SU-DHL-6 (cell line): ENCODE measurements around the gene CAGE1.

Experiments
- EZH2phosphoT487 ChIP-seq: fragments of 200-600 bp; sonication (generic), shearing (Covaris generic); conservative IDR thresholded peaks from 2 replicates; pipeline ENCODE4 v1.6.1; 2018; ENCODE audit warnings: mild to moderate bottlenecking, antibody characterized with exemption, low read length, moderate library complexity, mixed read lengths
- TF ChIP-seq, protein P1 (sequence below): fragments of 200-600 bp; sonication (generic); IDR thresholded peaks from one replicate; pipeline ENCODE4 v1.5.1; 2017; ENCODE audit warnings: antibody characterized with exemption, mild to moderate bottlenecking, low read length, moderate library complexity; ENCODE audit not compliant: insufficient read depth, poor library complexity, severe bottlenecking

DNA sequence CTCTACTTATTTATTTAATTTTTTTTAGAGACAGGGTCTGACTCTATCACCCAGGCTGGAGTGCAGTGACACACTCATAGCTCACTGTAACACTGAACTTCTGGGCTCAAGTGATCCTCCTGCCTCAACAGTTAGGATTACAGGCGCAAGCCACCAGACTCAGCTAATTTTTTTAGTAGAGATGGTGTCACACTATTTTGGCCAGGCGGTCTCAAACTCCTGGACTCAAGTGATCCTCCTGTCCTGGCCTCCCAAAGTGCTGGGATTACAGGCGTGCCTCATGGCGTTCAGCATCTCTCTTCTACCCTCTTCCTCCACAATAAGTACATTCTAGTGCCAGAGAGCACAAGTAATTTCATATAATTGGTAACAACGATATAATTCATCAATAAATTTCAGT, 82.0 kb downstream of the CAGE1 start:
- TF ChIP-seq, protein P1, sequence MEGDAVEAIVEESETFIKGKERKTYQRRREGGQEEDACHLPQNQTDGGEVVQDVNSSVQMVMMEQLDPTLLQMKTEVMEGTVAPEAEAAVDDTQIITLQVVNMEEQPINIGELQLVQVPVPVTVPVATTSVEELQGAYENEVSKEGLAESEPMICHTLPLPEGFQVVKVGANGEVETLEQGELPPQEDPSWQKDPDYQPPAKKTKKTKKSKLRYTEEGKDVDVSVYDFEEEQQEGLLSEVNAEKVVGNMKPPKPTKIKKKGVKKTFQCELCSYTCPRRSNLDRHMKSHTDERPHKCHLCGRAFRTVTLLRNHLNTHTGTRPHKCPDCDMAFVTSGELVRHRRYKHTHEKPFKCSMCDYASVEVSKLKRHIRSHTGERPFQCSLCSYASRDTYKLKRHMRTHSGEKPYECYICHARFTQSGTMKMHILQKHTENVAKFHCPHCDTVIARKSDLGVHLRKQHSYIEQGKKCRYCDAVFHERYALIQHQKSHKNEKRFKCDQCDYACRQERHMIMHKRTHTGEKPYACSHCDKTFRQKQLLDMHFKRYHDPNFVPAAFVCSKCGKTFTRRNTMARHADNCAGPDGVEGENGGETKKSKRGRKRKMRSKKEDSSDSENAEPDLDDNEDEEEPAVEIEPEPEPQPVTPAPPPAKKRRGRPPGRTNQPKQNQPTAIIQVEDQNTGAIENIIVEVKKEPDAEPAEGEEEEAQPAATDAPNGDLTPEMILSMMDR = no peak
- TF ChIP-seq EZH2phosphoT487 = no peak
